ENCODE results near the gene PJA2.

GRCh38 chr5:109300367-109300766, 109.4 kb downstream of the PJA2 start:
- TF ChIP-seq CTCF (IDR thresholded peaks at IDR 0.05) (no peak), POLR2A (IDR thresholded peaks at IDR 0.05) (no peak)

Data from heart left ventricle (tissue), 13 donors.